Measurements from ENCODE around the gene MEOX1. TPM values are rescaled to one million over a fixed set of nuclear protein-coding genes. Genes with fewer than 3 reads are reported as not detected.

MEOX1 gene
- total RNA-seq, 1 donor from 2014 or later: not detected

DNA sequence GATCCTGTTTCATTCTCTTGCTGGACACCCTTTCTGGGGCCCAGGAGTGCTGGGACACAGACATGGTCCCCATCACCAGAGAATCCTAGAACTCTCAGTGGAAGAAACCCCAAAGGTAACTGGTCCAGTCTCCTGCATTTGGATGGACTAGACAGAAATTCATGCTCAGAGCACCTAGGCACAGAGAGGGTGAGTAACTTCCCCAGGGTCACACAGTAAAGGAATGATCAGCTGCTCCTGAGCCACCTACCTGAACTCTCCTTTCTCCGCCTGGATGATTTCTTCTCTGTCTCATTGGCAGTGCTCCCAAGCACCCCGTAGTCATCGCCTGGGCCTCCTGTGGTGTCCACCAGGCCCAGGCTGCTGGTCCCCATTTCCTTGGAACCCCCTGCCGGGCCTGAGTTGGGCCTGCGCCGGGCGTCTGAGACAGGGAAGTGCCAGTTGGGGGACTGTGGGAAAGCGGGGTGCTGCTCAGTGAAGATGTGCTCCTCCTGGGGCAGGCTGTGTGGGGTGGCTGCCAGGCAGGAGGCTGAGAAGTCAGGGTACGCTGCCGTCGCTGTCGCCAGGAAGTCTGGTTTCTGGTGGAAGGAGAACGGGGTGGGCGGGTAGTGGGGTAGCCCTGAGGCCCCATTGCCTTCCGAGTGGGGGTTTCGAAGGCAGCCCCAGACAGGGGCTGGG lies 767 bp downstream of the MEOX1 start:
- Mint-ChIP-seq H3K36me3 (ENCODE audit: unreplicated experiment) (no peaks in the 10 kb centered on the region), H3K4me3 (ENCODE audit: unreplicated experiment) (no peak overlapping the region), H3K27me3 (ENCODE audit: unreplicated experiment) (no peaks in the 10 kb centered on the region), H3K9me3 (ENCODE audit: unreplicated experiment) (peaks cover 1% of the 10 kb centered on the region), H3K4me1 (ENCODE audit: low read depth, unreplicated experiment) (peaks cover 13% of the 10 kb centered on the region), H3K27ac (ENCODE audit: unreplicated experiment) (no peak overlapping the region)
- DNase-seq: no peak
- TF ChIP-seq, protein P1, sequence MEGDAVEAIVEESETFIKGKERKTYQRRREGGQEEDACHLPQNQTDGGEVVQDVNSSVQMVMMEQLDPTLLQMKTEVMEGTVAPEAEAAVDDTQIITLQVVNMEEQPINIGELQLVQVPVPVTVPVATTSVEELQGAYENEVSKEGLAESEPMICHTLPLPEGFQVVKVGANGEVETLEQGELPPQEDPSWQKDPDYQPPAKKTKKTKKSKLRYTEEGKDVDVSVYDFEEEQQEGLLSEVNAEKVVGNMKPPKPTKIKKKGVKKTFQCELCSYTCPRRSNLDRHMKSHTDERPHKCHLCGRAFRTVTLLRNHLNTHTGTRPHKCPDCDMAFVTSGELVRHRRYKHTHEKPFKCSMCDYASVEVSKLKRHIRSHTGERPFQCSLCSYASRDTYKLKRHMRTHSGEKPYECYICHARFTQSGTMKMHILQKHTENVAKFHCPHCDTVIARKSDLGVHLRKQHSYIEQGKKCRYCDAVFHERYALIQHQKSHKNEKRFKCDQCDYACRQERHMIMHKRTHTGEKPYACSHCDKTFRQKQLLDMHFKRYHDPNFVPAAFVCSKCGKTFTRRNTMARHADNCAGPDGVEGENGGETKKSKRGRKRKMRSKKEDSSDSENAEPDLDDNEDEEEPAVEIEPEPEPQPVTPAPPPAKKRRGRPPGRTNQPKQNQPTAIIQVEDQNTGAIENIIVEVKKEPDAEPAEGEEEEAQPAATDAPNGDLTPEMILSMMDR (IDR thresholded peaks at IDR 0.05; ENCODE audit: partially characterized antibody, unreplicated experiment): no peak

DNA sequence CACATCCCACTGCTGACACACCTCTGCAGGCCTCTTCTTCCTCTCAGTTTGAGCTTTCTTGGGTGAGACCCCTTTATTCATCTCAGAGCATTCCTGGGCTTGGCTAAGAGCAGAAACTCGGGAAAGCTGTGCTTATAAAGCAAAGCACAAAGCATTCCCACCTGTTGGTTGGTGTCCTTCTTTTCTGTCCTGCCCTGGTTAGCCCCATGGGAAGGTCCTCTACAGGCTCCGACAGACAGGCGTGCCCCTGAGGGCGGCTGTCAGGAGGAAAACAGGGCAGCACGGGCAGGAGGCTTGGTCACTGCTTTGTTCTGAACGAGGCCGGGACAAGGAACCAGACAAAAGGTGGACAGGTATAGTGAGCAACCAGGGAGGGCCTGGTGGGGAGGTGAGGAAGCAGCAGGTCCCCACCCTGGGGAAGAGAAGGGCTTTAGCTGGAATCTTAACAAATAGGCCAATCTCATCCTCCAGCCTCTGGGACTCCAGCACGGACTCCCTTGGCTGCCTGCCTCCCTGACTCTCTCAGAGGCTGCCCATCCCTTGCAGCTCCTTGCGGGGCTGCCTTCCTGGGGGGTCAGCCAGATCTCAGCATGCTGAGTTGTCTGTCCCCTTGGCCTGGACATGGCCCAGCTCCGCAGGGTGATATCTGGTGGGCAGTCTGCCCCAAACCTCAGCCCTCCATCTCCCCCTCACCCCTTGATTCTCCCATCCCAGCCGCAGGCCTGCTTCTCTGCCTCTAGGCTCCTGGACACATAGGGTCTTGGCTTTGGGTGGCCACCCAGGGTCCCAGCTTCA lies 1.7 kb downstream of the MEOX1 start:
- H3K27me3 Mint-ChIP-seq (ENCODE audit: unreplicated experiment): no peaks in the 10 kb centered on the region
- H3K9me3 Mint-ChIP-seq (ENCODE audit: unreplicated experiment): peaks cover 1% of the 10 kb centered on the region
- DNase-seq: no peak
- no peak overlapping the region for H3K27ac Mint-ChIP-seq (ENCODE audit: unreplicated experiment)
- TF ChIP-seq, protein P1 (IDR thresholded peaks at IDR 0.05; ENCODE audit: partially characterized antibody, unreplicated experiment): no peak
- H3K4me3 Mint-ChIP-seq (ENCODE audit: unreplicated experiment): no peak overlapping the region
- no peaks in the 10 kb centered on the region for H3K36me3 Mint-ChIP-seq (ENCODE audit: unreplicated experiment)
- H3K4me1 Mint-ChIP-seq (ENCODE audit: low read depth, unreplicated experiment): peaks cover 13% of the 10 kb centered on the region

DNA sequence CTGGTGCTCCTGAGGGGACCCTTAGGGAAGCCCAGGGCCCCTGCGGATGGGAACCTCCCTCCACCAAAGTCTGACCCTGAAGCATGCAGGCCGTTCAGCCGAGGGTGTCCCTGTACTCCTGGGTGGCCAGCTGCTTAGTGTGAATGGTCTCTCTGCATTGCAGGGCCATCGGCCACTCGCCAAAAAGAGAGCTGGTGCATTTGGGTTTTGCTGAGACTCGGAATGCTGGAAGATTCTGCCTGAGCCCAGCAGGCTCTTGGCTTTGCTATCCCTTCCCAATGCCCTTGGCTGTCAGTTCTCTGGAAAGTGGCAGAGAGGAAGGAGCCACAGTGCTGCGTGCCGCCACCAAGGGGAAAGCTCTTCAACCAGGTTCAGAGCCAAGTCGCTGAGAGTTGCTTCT lies 2.8 kb downstream of the MEOX1 start:
- DNase-seq: no peak
- Mint-ChIP-seq H3K27me3 (ENCODE audit: unreplicated experiment) (no peaks in the 10 kb centered on the region), H3K9me3 (ENCODE audit: unreplicated experiment) (peaks cover 1% of the 10 kb centered on the region)

DNA sequence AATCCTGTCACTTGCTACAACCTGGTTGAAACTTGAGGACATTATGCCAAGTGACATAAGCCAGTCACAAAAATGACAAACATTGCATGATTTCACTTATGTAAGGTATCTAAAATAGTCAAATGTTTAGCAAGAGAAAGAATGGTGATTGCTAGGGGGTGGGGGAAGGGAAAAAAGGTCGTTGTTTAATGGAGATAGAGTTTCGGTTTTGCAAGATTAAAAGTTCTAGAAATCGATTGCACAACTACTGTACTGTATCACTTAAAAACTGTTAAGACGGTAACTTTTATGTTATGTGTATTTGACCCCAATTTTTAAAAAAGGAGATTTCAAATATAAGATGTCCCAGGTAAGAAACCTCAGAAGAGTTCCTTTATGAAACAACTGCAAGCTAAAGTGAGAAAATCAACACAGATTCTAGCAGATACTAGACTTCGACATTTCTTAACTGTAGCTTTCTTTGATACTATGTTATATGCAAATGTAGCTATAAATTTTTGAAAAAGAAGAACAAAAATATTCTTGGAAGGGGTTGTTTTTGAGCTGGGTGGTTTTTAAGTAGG lies 5.9 kb downstream of the MEOX1 start:
- Mint-ChIP-seq H3K4me1 (ENCODE audit: low read depth, unreplicated experiment) (peaks cover 14% of the 10 kb centered on the region), H3K27me3 (ENCODE audit: unreplicated experiment) (no peaks in the 10 kb centered on the region), H3K9me3 (ENCODE audit: unreplicated experiment) (peaks cover 1% of the 10 kb centered on the region), H3K36me3 (ENCODE audit: unreplicated experiment) (no peaks in the 10 kb centered on the region), H3K27ac (ENCODE audit: unreplicated experiment) (no peak overlapping the region), H3K4me3 (ENCODE audit: unreplicated experiment) (no peak overlapping the region)
- DNase-seq: no peak
- TF ChIP-seq, protein P1 (IDR thresholded peaks at IDR 0.05; ENCODE audit: partially characterized antibody, unreplicated experiment): no peak

More for the DNA sequence above, 2.8 kb downstream of the MEOX1 start:
- TF ChIP-seq, protein P1 (IDR thresholded peaks at IDR 0.05; ENCODE audit: partially characterized antibody, unreplicated experiment): no peak
- Mint-ChIP-seq H3K4me1 (ENCODE audit: low read depth, unreplicated experiment) (peaks cover 13% of the 10 kb centered on the region), H3K36me3 (ENCODE audit: unreplicated experiment) (no peaks in the 10 kb centered on the region), H3K4me3 (ENCODE audit: unreplicated experiment) (no peak overlapping the region), H3K27ac (ENCODE audit: unreplicated experiment) (no peak overlapping the region)

DNA sequence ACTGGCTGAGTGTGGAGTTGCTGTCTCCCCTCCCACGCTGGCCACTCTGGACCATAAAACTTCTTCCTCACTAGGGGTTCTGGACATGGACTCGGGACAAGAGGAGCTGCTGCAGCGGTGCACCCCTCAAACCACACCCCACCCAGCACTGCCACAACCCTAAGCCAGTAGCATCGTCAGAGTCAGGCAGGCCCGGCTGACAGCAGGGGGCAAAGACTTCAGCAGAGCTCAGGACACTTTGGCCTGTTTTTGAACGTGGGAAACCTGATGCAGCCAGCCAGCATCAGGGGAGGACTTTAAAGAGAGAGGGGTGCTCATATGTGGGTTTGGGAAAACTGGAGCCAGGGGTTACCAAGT lies 9.6 kb downstream of the MEOX1 start:
- H3K36me3 Mint-ChIP-seq (ENCODE audit: unreplicated experiment): no peaks in the 10 kb centered on the region
- H3K27me3 Mint-ChIP-seq (ENCODE audit: unreplicated experiment): peaks cover 1% of the 10 kb centered on the region
- TF ChIP-seq, protein P1 (IDR thresholded peaks at IDR 0.05; ENCODE audit: partially characterized antibody, unreplicated experiment): no peak
- DNase-seq: no peak
- H3K9me3 Mint-ChIP-seq (ENCODE audit: unreplicated experiment): peaks cover 1% of the 10 kb centered on the region
- H3K4me3 Mint-ChIP-seq (ENCODE audit: unreplicated experiment): no peak overlapping the region
- H3K27ac Mint-ChIP-seq (ENCODE audit: unreplicated experiment): no peak overlapping the region
- peaks cover 20% of the 10 kb centered on the region for H3K4me1 Mint-ChIP-seq (ENCODE audit: low read depth, unreplicated experiment)
